ENCODE results near the gene TIFAB. TPM values are rescaled to one million over a fixed set of nuclear protein-coding genes. Genes with fewer than 3 reads are reported as not detected.

Gene TIFAB
- total RNA-seq, 5 donors from 2014 or later (not counting 1 experiment from before 2014, with no cell fraction given): 0.06 TPM; not detected in 3

GRCh38 chr5:135437422-135437795 is 14.7 kb downstream of the TIFAB start:
- no peaks in the 10 kb centered on the region for H3K4me1 Mint-ChIP-seq
- DNase-seq (no peak), ATAC-seq (replicated peaks in 1 of 4) (no peak)
- no peak overlapping the region for H3K27ac Mint-ChIP-seq
- H3K4me3 ChIP-seq (ENCODE audit: control insufficient read depth in 1 of 2, extremely low read depth in 1 of 2, low read length in 1 of 2): no peak overlapping the region
- no peaks in the 10 kb centered on the region for H3K36me3 Mint-ChIP-seq
- H3K27me3 Mint-ChIP-seq: peaks cover 9 to 23% of the 10 kb centered on the region in 2 donors
- peaks cover 0 to 31% of the 10 kb centered on the region in 2 experiments for H3K27me3 ChIP-seq (replicated peaks in 1 of 2; ENCODE audit: control insufficient read depth in 2 of 2, extremely low read depth in 1 of 2, insufficient read depth in 2 of 2, low read length in 1 of 2)
- ChIA-PET POLR2A (no interaction called here), CTCF (no interaction called here)
- no peaks in the 10 kb centered on the region for H3K9me3 ChIP-seq
- H3K4me3 Mint-ChIP-seq: no peak overlapping the region
- no peaks in the 10 kb centered on the region for H3K9me3 Mint-ChIP-seq
- WGBS (ENCODE audit: insufficient coverage): no CpG with 5 or more reads among the region's 7 CpGs
- H3K36me3 ChIP-seq (ENCODE audit: control insufficient read depth in 2 of 2, extremely low read depth in 1 of 2, insufficient read depth in 1 of 2, low read length in 1 of 2): no peaks in the 10 kb centered on the region
- H3K27ac ChIP-seq (ENCODE audit: low read length): no peak overlapping the region
- H3K4me1 ChIP-seq (ENCODE audit: control insufficient read depth in 1 of 2, extremely low read depth in 1 of 2, insufficient read depth in 2 of 2, low read length in 2 of 2): no peaks in the 10 kb centered on the region

GRCh38 chr5:135436951-135437418 is 15.2 kb downstream of the TIFAB start:
- Mint-ChIP-seq H3K4me1 (no peaks in the 10 kb centered on the region), H3K27me3 (peaks cover 9 to 23% of the 10 kb centered on the region in 2 donors), H3K9me3 (no peaks in the 10 kb centered on the region), H3K4me3 (no peak overlapping the region), H3K27ac (no peak overlapping the region), H3K36me3 (no peaks in the 10 kb centered on the region)
- ChIA-PET POLR2A (no interaction called here), CTCF (no interaction called here)
- DNase-seq: no peak
- Histone ChIP-seq H3K36me3 (ENCODE audit: control insufficient read depth in 2 of 2, extremely low read depth in 1 of 2, insufficient read depth in 1 of 2, low read length in 1 of 2) (no peaks in the 10 kb centered on the region), H3K27me3 (replicated peaks in 1 of 2; ENCODE audit: control insufficient read depth in 2 of 2, extremely low read depth in 1 of 2, insufficient read depth in 2 of 2, low read length in 1 of 2) (peaks cover 0 to 34% of the 10 kb centered on the region in 2 experiments), H3K4me3 (ENCODE audit: control insufficient read depth in 1 of 2, extremely low read depth in 1 of 2, low read length in 1 of 2) (no peak overlapping the region), H3K27ac (ENCODE audit: low read length) (no peak overlapping the region), H3K4me1 (ENCODE audit: control insufficient read depth in 1 of 2, extremely low read depth in 1 of 2, insufficient read depth in 2 of 2, low read length in 2 of 2) (no peaks in the 10 kb centered on the region), H3K9me3 (no peaks in the 10 kb centered on the region)
- no peak for ATAC-seq (replicated peaks in 1 of 4)
- 60% methylated on average over 6 of the region's 7 CpGs for WGBS (ENCODE audit: insufficient coverage)

GRCh38 chr5:135435467-135436330 is 16.5 kb downstream of the TIFAB start:
- no peaks in the 10 kb centered on the region for H3K4me1 Mint-ChIP-seq
- DNase-seq (no peak), ATAC-seq (replicated peaks in 1 of 4) (no peak)
- CTCF ChIA-PET: interaction anchor here in 1 of 2 donors (1.3 kb wide), 1 partner anchor 10 kb away, joined by 4 read pairs; no protein-coding TSS in a partner anchor
- H3K4me3 Mint-ChIP-seq: no peak overlapping the region
- peaks cover 9 to 23% of the 10 kb centered on the region in 2 donors for H3K27me3 Mint-ChIP-seq
- Histone ChIP-seq H3K27me3 (replicated peaks in 1 of 2; ENCODE audit: control insufficient read depth in 2 of 2, extremely low read depth in 1 of 2, insufficient read depth in 2 of 2, low read length in 1 of 2) (peaks cover 0 to 38% of the 10 kb centered on the region in 2 experiments), H3K36me3 (ENCODE audit: control insufficient read depth in 2 of 2, extremely low read depth in 1 of 2, insufficient read depth in 1 of 2, low read length in 1 of 2) (no peaks in the 10 kb centered on the region), H3K4me3 (ENCODE audit: control insufficient read depth in 1 of 2, extremely low read depth in 1 of 2, low read length in 1 of 2) (no peak overlapping the region), H3K9me3 (no peaks in the 10 kb centered on the region), H3K27ac (ENCODE audit: low read length) (no peak overlapping the region), H3K4me1 (ENCODE audit: control insufficient read depth in 1 of 2, extremely low read depth in 1 of 2, insufficient read depth in 2 of 2, low read length in 2 of 2) (no peaks in the 10 kb centered on the region)
- no peak overlapping the region for H3K27ac Mint-ChIP-seq
- no peaks in the 10 kb centered on the region for H3K36me3 Mint-ChIP-seq
- no peaks in the 10 kb centered on the region for H3K9me3 Mint-ChIP-seq
- POLR2A ChIA-PET: interaction anchor here in 1 of 2 donors (0.6 kb wide), 1 partner anchor 1696 kb away, joined by 3 read pairs; no protein-coding TSS in a partner anchor
- WGBS (ENCODE audit: insufficient coverage): 67% methylated on average over 5 of the region's 9 CpGs

- ATAC-seq (replicated peaks in 1 of 4) (no peak), DNase-seq (no peak)
- no peaks in the 10 kb centered on the region for H3K36me3 ChIP-seq (ENCODE audit: control insufficient read depth in 2 of 2, extremely low read depth in 1 of 2, insufficient read depth in 1 of 2, low read length in 1 of 2)
- ChIA-PET POLR2A (no interaction called here), CTCF (interaction anchor here in 1 of 2 donors (1.3 kb wide), 1 partner anchor 9 kb away, joined by 4 read pairs; no protein-coding TSS in a partner anchor)
- H3K9me3 ChIP-seq: no peaks in the 10 kb centered on the region
- no peaks in the 10 kb centered on the region for H3K4me1 ChIP-seq (ENCODE audit: control insufficient read depth in 1 of 2, extremely low read depth in 1 of 2, insufficient read depth in 2 of 2, low read length in 2 of 2)
- Mint-ChIP-seq H3K4me1 (no peaks in the 10 kb centered on the region), H3K4me3 (no peak overlapping the region), H3K27me3 (peaks cover 9 to 23% of the 10 kb centered on the region in 2 donors), H3K36me3 (no peaks in the 10 kb centered on the region), H3K27ac (no peak overlapping the region), H3K9me3 (no peaks in the 10 kb centered on the region)
- H3K4me3 ChIP-seq (ENCODE audit: control insufficient read depth in 1 of 2, extremely low read depth in 1 of 2, low read length in 1 of 2): no peak overlapping the region
- no peak overlapping the region for H3K27ac ChIP-seq (ENCODE audit: low read length)
- WGBS (ENCODE audit: insufficient coverage): 59% methylated on average over 17 of the region's 24 CpGs
- H3K27me3 ChIP-seq (replicated peaks in 1 of 2; ENCODE audit: control insufficient read depth in 2 of 2, extremely low read depth in 1 of 2, insufficient read depth in 2 of 2, low read length in 1 of 2): peaks cover 0 to 37% of the 10 kb centered on the region in 2 experiments
Measured at GRCh38 chr5:135434591-135435466, 17.3 kb downstream of the TIFAB start.

GRCh38 chr5:135433681-135434426 is 18.3 kb downstream of the TIFAB start:
- DNase-seq (no peak), ATAC-seq (replicated peaks in 1 of 4) (no peak)
- ChIA-PET CTCF (interaction anchor here in 1 of 2 donors (1.0 kb wide), 1 partner anchor 23 kb away, joined by 3 read pairs; no protein-coding TSS in a partner anchor), POLR2A (no interaction called here)
- peaks cover 9 to 28% of the 10 kb centered on the region in 2 donors for H3K27me3 Mint-ChIP-seq
- Histone ChIP-seq H3K27ac (ENCODE audit: low read length) (no peak overlapping the region), H3K4me3 (ENCODE audit: control insufficient read depth in 1 of 2, extremely low read depth in 1 of 2, low read length in 1 of 2) (no peak overlapping the region), H3K4me1 (ENCODE audit: control insufficient read depth in 1 of 2, extremely low read depth in 1 of 2, insufficient read depth in 2 of 2, low read length in 2 of 2) (no peaks in the 10 kb centered on the region), H3K9me3 (no peaks in the 10 kb centered on the region), H3K27me3 (replicated peaks in 1 of 2; ENCODE audit: control insufficient read depth in 2 of 2, extremely low read depth in 1 of 2, insufficient read depth in 2 of 2, low read length in 1 of 2) (peaks cover 0 to 31% of the 10 kb centered on the region in 2 experiments), H3K36me3 (ENCODE audit: control insufficient read depth in 2 of 2, extremely low read depth in 1 of 2, insufficient read depth in 1 of 2, low read length in 1 of 2) (no peaks in the 10 kb centered on the region)
- H3K27ac Mint-ChIP-seq: no peak overlapping the region
- WGBS (ENCODE audit: insufficient coverage): 75% methylated on average over 8 of the region's 12 CpGs
- H3K4me3 Mint-ChIP-seq: no peak overlapping the region
- peaks cover 0 to 7% (median 0%) of the 10 kb centered on the region in 3 donors for H3K9me3 Mint-ChIP-seq
- no peaks in the 10 kb centered on the region for H3K36me3 Mint-ChIP-seq
- no peaks in the 10 kb centered on the region for H3K4me1 Mint-ChIP-seq

GRCh38 chr5:135432113-135432512 is 20.0 kb downstream of the TIFAB start:
- DNase-seq (no peak), ATAC-seq (replicated peaks in 1 of 4) (no peak)
- Mint-ChIP-seq H3K9me3 (peaks cover 0 to 12% (median 6%) of the 10 kb centered on the region in 3 donors), H3K27ac (no peak overlapping the region), H3K4me3 (no peak overlapping the region), H3K4me1 (no peaks in the 10 kb centered on the region), H3K36me3 (no peaks in the 10 kb centered on the region), H3K27me3 (peaks cover 9 to 32% of the 10 kb centered on the region in 2 donors)
- Histone ChIP-seq H3K27me3 (replicated peaks in 1 of 2; ENCODE audit: control insufficient read depth in 2 of 2, extremely low read depth in 1 of 2, insufficient read depth in 2 of 2, low read length in 1 of 2) (peaks cover 0 to 30% of the 10 kb centered on the region in 2 experiments), H3K36me3 (ENCODE audit: control insufficient read depth in 2 of 2, extremely low read depth in 1 of 2, insufficient read depth in 1 of 2, low read length in 1 of 2) (no peaks in the 10 kb centered on the region), H3K4me3 (ENCODE audit: control insufficient read depth in 1 of 2, extremely low read depth in 1 of 2, low read length in 1 of 2) (no peak overlapping the region), H3K27ac (ENCODE audit: low read length) (no peak overlapping the region), H3K9me3 (no peaks in the 10 kb centered on the region), H3K4me1 (ENCODE audit: control insufficient read depth in 1 of 2, extremely low read depth in 1 of 2, insufficient read depth in 2 of 2, low read length in 2 of 2) (no peaks in the 10 kb centered on the region)
- POLR2A ChIA-PET: no interaction called here
- CTCF ChIA-PET: no interaction called here
- 87% methylated on average over 2 of the region's 4 CpGs for WGBS (ENCODE audit: insufficient coverage)

Measured in T-cell (primary cell).